Measurements from ENCODE around the gene PKNOX2.

PKNOX2 gene

DNA sequence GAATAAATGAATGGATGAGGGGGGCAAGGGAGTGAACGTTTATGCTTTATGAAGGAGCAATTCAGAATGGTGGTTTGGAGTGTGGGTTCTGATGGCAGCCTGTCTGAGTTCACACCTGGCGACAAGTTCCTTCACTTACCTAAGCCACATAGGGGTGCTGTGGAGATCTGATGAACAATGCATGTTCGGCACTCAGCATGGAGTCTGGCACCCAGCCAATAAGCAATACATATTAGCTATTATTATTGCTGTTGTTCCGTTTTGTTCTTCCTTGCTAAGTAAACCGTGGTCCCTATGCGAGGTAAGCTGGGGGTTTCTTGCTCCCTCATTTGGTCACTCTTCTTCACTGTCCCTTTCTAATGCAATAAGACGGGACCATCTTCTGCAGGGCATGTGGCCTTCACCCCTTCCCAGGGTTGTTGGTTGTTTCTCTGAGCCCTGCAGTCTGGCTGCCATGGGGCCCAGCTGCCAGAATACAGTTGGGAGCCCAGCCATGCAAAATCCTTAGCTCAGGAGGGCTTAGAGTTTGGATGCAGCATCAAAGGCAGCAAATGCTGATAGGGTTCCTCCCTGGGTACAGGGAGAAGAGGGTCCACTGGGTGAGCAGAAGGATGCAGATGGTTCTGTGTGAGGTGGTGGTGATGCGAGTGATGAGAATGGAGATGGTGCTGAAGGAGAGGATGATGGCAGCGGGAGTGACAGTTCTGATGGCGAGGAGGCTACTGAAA, 6.4 kb upstream of the PKNOX2 start:
- no peaks in the 10 kb centered on the region for H3K9me3 ChIP-seq
- H3K36me3 ChIP-seq: no peaks in the 10 kb centered on the region
- H3K27ac ChIP-seq: no peak overlapping the region
- H3K4me3 ChIP-seq (ENCODE audit: low read depth in 1 of 2, low read length in 1 of 2): no peak overlapping the region
- no peaks in the 10 kb centered on the region for H3K4me1 ChIP-seq (ENCODE audit: control insufficient read depth in 1 of 2, insufficient read depth in 1 of 2, low read depth in 1 of 2, low read length in 1 of 2)
- H3K27me3 ChIP-seq: peaks cover 93% of the 10 kb centered on the region
- TF ChIP-seq, protein P1, sequence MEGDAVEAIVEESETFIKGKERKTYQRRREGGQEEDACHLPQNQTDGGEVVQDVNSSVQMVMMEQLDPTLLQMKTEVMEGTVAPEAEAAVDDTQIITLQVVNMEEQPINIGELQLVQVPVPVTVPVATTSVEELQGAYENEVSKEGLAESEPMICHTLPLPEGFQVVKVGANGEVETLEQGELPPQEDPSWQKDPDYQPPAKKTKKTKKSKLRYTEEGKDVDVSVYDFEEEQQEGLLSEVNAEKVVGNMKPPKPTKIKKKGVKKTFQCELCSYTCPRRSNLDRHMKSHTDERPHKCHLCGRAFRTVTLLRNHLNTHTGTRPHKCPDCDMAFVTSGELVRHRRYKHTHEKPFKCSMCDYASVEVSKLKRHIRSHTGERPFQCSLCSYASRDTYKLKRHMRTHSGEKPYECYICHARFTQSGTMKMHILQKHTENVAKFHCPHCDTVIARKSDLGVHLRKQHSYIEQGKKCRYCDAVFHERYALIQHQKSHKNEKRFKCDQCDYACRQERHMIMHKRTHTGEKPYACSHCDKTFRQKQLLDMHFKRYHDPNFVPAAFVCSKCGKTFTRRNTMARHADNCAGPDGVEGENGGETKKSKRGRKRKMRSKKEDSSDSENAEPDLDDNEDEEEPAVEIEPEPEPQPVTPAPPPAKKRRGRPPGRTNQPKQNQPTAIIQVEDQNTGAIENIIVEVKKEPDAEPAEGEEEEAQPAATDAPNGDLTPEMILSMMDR (IDR thresholded peaks at IDR 0.05): no peak

DNA sequence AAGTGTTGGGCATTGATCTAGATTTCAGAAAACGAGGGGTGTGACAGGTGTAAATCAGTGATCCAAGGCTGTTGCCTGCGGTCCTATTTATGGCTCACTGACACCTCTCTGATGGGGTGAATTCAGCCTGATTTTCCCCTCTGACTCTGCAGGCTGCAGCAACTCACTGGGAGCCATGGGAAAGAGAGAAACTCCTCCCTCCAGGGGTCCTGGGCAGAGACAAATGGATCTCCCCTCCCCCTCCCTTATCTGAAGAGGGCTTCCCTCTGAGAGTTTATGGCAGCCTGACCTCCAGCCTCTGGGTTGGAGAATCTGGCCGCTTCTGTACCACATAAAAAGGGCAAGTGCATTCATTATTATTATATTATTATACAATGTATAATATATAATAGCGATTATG, 1.8 kb upstream of the PKNOX2 start:
- H3K27ac ChIP-seq: no peak overlapping the region

DNA sequence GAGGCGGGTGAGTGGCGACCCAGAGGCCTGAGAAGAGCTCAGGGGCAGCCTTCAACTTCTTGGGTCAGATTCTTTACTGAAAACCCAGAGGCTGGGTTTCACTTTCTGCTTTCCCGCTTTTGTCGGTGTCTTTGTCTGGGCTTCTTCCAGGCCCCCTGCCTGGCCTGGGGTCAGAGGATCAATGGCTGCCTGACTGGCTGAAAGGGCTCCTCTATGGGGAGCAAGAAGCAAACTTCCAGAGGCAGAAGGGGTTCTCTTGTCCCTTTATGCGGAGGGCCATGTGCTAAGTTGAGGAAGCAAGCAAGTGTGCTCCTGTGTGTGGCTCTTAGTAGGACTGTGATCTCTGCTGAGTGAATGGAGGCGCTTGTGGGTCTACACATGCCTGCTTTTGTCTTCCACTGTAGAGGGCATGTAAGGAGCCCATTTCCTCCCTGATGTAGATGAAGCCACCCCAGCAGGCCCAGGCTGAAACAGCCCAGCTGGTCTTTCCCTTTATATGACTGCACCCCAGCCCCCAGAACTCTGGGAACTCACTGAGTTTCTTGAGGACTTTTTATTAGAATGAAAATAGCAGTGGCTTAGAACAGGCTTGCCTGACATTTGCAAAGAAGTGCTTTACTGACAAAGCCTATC, 1.0 kb upstream of the PKNOX2 start:
- no peak overlapping the region for H3K4me3 ChIP-seq (ENCODE audit: low read depth in 1 of 2, low read length in 1 of 2)
- TF ChIP-seq, protein P1 (IDR thresholded peaks at IDR 0.05): no peak
- peaks cover 98% of the 10 kb centered on the region for H3K27me3 ChIP-seq

More for the DNA sequence above, 1.8 kb upstream of the PKNOX2 start:
- peaks cover 98% of the 10 kb centered on the region for H3K27me3 ChIP-seq
- H3K4me1 ChIP-seq (ENCODE audit: control insufficient read depth in 1 of 2, insufficient read depth in 1 of 2, low read depth in 1 of 2, low read length in 1 of 2): peaks cover 0 to 13% of the 10 kb centered on the region in 2 experiments
- no peaks in the 10 kb centered on the region for H3K36me3 ChIP-seq
- H3K9me3 ChIP-seq: no peaks in the 10 kb centered on the region
- TF ChIP-seq, protein P1 (IDR thresholded peaks at IDR 0.05): no peak
- no peak overlapping the region for H3K4me3 ChIP-seq (ENCODE audit: low read depth in 1 of 2, low read length in 1 of 2)

DNA sequence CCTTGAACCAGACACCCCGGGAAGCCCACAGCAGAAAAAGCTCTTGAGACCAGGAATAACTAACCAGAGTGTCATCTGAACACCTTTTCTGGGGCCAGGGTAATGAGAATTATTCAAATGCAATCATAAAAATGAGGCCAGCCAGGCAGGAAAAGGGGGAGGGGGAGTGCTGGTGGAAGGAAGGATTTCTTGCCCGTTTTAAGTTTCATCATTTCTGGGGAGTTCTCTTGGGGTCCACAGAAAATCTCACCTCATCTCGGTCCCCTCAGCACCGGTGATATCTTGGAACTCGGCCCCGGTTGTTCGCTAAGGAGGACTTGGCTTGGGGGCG, 495 bp upstream of the PKNOX2 start:
- TF ChIP-seq, protein P1 (IDR thresholded peaks at IDR 0.05): no peak
- Histone ChIP-seq H3K27ac (no peak overlapping the region), H3K4me3 (ENCODE audit: low read depth in 1 of 2, low read length in 1 of 2) (no peak overlapping the region), H3K4me1 (ENCODE audit: control insufficient read depth in 1 of 2, insufficient read depth in 1 of 2, low read depth in 1 of 2, low read length in 1 of 2) (peaks cover 0 to 13% of the 10 kb centered on the region in 2 experiments), H3K27me3 (peaks cover 100% of the 10 kb centered on the region), H3K36me3 (no peaks in the 10 kb centered on the region), H3K9me3 (no peaks in the 10 kb centered on the region)

More for the DNA sequence above, 1.0 kb upstream of the PKNOX2 start:
- no peaks in the 10 kb centered on the region for H3K9me3 ChIP-seq
- no peak overlapping the region for H3K27ac ChIP-seq
- peaks cover 0 to 13% of the 10 kb centered on the region in 2 experiments for H3K4me1 ChIP-seq (ENCODE audit: control insufficient read depth in 1 of 2, insufficient read depth in 1 of 2, low read depth in 1 of 2, low read length in 1 of 2)
- no peaks in the 10 kb centered on the region for H3K36me3 ChIP-seq

DNA sequence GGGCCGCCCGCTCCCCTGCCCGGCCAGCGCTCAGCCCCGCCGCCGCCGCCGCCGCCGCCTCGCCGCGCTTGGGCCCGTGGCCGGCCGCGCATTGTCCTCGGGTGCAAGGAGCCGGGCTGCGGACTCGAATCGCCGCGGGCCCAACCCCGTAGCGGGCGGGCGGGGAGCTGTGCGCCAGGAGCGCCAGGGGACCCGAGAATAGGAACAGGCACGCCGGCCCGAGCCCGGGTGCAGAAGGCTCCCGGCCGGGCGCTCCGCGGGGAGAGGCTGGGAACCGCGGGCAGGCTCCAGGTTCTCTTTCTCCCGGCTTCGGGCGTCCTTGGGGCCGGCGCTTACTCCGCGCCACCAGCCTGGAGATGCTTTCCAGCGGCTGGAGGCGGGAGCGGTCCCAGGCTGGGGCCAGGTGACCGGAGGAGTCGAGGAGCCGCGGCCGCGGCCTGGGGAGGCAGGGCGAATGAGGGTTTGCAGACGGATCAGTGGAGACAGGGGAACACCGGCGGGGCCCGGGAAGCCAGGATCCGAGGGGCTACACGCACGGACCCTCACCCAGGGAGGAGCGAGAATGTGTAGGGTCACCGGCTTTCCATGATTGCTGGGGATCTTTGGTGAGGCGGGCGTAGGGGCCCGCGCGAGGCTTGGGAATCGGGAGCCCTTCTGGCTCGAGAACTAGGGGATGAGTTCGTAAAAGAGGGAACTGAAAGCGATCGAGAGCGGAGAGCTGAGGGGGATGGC, 726 bp downstream of the PKNOX2 start:
- peaks cover 0 to 13% of the 10 kb centered on the region in 2 experiments for H3K4me1 ChIP-seq (ENCODE audit: control insufficient read depth in 1 of 2, insufficient read depth in 1 of 2, low read depth in 1 of 2, low read length in 1 of 2)
- no peaks in the 10 kb centered on the region for H3K36me3 ChIP-seq
- no peak overlapping the region for H3K27ac ChIP-seq
- peak overlapping the region in 1 of 2 experiments; percentile 20 for H3K4me3 ChIP-seq (ENCODE audit: low read depth in 1 of 2, low read length in 1 of 2)
- H3K27me3 ChIP-seq: peaks cover 100% of the 10 kb centered on the region
- TF ChIP-seq, protein P1 (IDR thresholded peaks at IDR 0.05): no peak
- H3K9me3 ChIP-seq: no peaks in the 10 kb centered on the region
